Activated CD4-positive, alpha-beta T cell treated with anti-CD3 and anti-CD28 coated beads for 48 hours (primary cell): ENCODE measurements around the gene PKNOX2.

Experiments used
- DNase-seq: peaks from one replicate; pipeline ENCODE4 v3.0.0-alpha.2; 2020

Gene PKNOX2

GRCh38 chr11:125164422-125165110 is at the start of gene PKNOX2:
Gene PKNOX2 (plus strand): TSS chr11:125164751. CDS start chr11:125351306, 186,555 bp downstream.
- peak; percentile 83 for DNase-seq

GRCh38 chr11:125117429-125117828 is 47.1 kb upstream of the PKNOX2 start:
- DNase-seq, result no peak

GRCh38 chr11:125123194-125123946 is 41.2 kb upstream of the PKNOX2 start:
- no peak for DNase-seq

- peak; percentile 54 for DNase-seq
These were observed 40.5 kb upstream of the PKNOX2 start for GRCh38 chr11:125123947-125124617.

- no peak for DNase-seq
These were observed 39.9 kb upstream of the PKNOX2 start for GRCh38 chr11:125124618-125124992.

- no peak for DNase-seq
These were observed 36.1 kb upstream of the PKNOX2 start for GRCh38 chr11:125128450-125128849.

GRCh38 chr11:125129316-125129993 is 35.1 kb upstream of the PKNOX2 start:
- no peak for DNase-seq

GRCh38 chr11:125132071-125132470 is 32.5 kb upstream of the PKNOX2 start:
- DNase-seq, result no peak

- no peak for DNase-seq
These were observed 32.0 kb upstream of the PKNOX2 start for GRCh38 chr11:125132596-125132995.

- no peak for DNase-seq
These were observed 28.6 kb upstream of the PKNOX2 start for GRCh38 chr11:125136001-125136400.

GRCh38 chr11:125138966-125139365 is 25.6 kb upstream of the PKNOX2 start:
- no peak for DNase-seq

- no peak for DNase-seq
These were observed 24.8 kb upstream of the PKNOX2 start for GRCh38 chr11:125139778-125140177.

GRCh38 chr11:125140233-125140632 is 24.3 kb upstream of the PKNOX2 start:
- DNase-seq, result no peak

- DNase-seq, result no peak
These were observed 23.4 kb upstream of the PKNOX2 start for GRCh38 chr11:125141178-125141577.

- peak; percentile 70 for DNase-seq
These were observed 22.6 kb upstream of the PKNOX2 start for GRCh38 chr11:125141686-125142535.

- DNase-seq, result no peak
These were observed 18.3 kb upstream of the PKNOX2 start for GRCh38 chr11:125146232-125146631.

- DNase-seq, result no peak
These were observed 17.3 kb upstream of the PKNOX2 start for GRCh38 chr11:125147280-125147679.

GRCh38 chr11:125148011-125148410 is 16.5 kb upstream of the PKNOX2 start:
- no peak for DNase-seq

- no peak for DNase-seq
These were observed 15.8 kb upstream of the PKNOX2 start for GRCh38 chr11:125148743-125149142.

- DNase-seq, result no peak
These were observed 10.7 kb upstream of the PKNOX2 start for GRCh38 chr11:125153837-125154236.

GRCh38 chr11:125154378-125155099 is 10.0 kb upstream of the PKNOX2 start:
- no peak for DNase-seq

GRCh38 chr11:125155100-125155444 is 9.5 kb upstream of the PKNOX2 start:
- no peak for DNase-seq
